HEK293 (cell line): ENCODE results near the gene GLT1D1.

Source experiments
- CTCF ChIA-PET: fragments of 350-600 bp; formaldehyde crosslinking; extraction: SDS; loops from one replicate; lab custom pipeline; 2021; ENCODE audit warnings: antibody characterized with exemption; lab: Yijun Ruan, JAX
- POLR2A ChIA-PET: fragments of 300-600 bp; formaldehyde crosslinking; extraction: SDS; loops from one replicate; lab custom pipeline; 2020; ENCODE audit warnings: antibody characterized with exemption, inconsistent platforms; lab: Yijun Ruan, JAX
- H3K27ac ChIP-seq: fragments of 200-500 bp; sonication (Bioruptor generic); 2 replicates; pipeline ENCODE4 v1.5.1; 2014; ENCODE audit warnings: low read depth, low read length, control low read depth, inconsistent platforms; ENCODE audit errors: extremely low read depth
- H3K36me3 ChIP-seq, 2 experiments: fragments of 200-500 bp in 1 of 2; sonication (Bioruptor generic) in 1 of 2; 1 replicate in 1 of 2; 2 replicates in 1 of 2; pipeline ENCODE4 v1.5.1; 2014 to 2017; ENCODE audit warnings: inconsistent platforms in 2 of 2, low read length in 2 of 2; ENCODE audit not compliant: control insufficient read depth in 2 of 2, insufficient read depth in 1 of 2
- H3K4me1 ChIP-seq: fragments of 200-500 bp; sonication (Bioruptor generic); 2 replicates; pipeline ENCODE4 v1.5.1; 2014; ENCODE audit warnings: mild to moderate bottlenecking, low read length, inconsistent platforms; ENCODE audit not compliant: control insufficient read depth, insufficient read depth
- H3K4me3 ChIP-seq: 2 replicates; pipeline ENCODE4 v1.5.1; 2011; ENCODE audit warnings: low read depth, mild to moderate bottlenecking, control low read depth, low read length, moderate library complexity
- H3K9me3 ChIP-seq: fragments of 200-500 bp; sonication (Bioruptor generic); 2 replicates; pipeline ENCODE4 v1.5.1; 2014; ENCODE audit warnings: low read depth, low read length, inconsistent platforms; ENCODE audit not compliant: control insufficient read depth, insufficient read depth
- FEZF1 ChIP-seq: fragments of 450-650 bp; formaldehyde crosslinking; IDR thresholded peaks from 2 replicates; pipeline ENCODE4 v1.5.1; 2016; ENCODE audit warnings: missing biosample characterization, missing genetic modification characterization
- GLIS1 ChIP-seq: fragments of 450-650 bp; formaldehyde crosslinking; IDR thresholded peaks from 2 replicates; pipeline ENCODE4 v1.5.1; 2016; ENCODE audit warnings: missing biosample characterization, missing genetic modification characterization
- HOXC10 ChIP-seq: sonication (generic); formaldehyde crosslinking; IDR thresholded peaks from 2 replicates; pipeline ENCODE4 v1.8.1; 2023; ENCODE audit warnings: mild to moderate bottlenecking, missing genetic modification reagents
- KLF16 ChIP-seq: fragments of 450-650 bp; formaldehyde crosslinking; IDR thresholded peaks from 2 replicates; pipeline ENCODE4 v1.5.1; 2017; ENCODE audit warnings: missing biosample characterization, missing genetic modification characterization
- KLF17 ChIP-seq: fragments of 450-650 bp; formaldehyde crosslinking; IDR thresholded peaks from 2 replicates; pipeline ENCODE4 v1.5.1; 2016; ENCODE audit warnings: missing biosample characterization, missing genetic modification characterization
- KLF9 ChIP-seq: fragments of 450-650 bp; formaldehyde crosslinking; IDR thresholded peaks from 2 replicates; pipeline ENCODE4 v1.5.1; 2016; ENCODE audit warnings: missing biosample characterization, missing genetic modification characterization, low read depth
- SP2 ChIP-seq: fragments of 450-650 bp; formaldehyde crosslinking; IDR thresholded peaks from 2 replicates; pipeline ENCODE4 v1.5.1; 2016; ENCODE audit warnings: missing biosample characterization, missing genetic modification characterization
- YY2 ChIP-seq: fragments of 450-650 bp; formaldehyde crosslinking; IDR thresholded peaks from 2 replicates; pipeline ENCODE4 v1.5.1; 2016; ENCODE audit warnings: missing biosample characterization, missing genetic modification characterization
- ZBTB21 ChIP-seq: fragments of 450-650 bp; formaldehyde crosslinking; IDR thresholded peaks from 2 replicates; pipeline ENCODE4 v1.5.1; 2017; ENCODE audit warnings: missing biosample characterization, missing genetic modification characterization
- ZBTB44 ChIP-seq: fragments of 450-650 bp; IDR thresholded peaks from 2 replicates; pipeline ENCODE4 v1.5.1; 2018; ENCODE audit warnings: missing biosample characterization, mild to moderate bottlenecking, missing genetic modification characterization
- ZFHX2 ChIP-seq: fragments of 450-650 bp; formaldehyde crosslinking; conservative IDR thresholded peaks from 2 replicates; pipeline ENCODE4 v1.5.1; 2016; ENCODE audit warnings: missing biosample characterization, missing genetic modification characterization
- ZNF175 ChIP-seq: fragments of 450-650 bp; formaldehyde crosslinking; IDR thresholded peaks from 2 replicates; pipeline ENCODE4 v1.5.1; 2016; ENCODE audit warnings: missing biosample characterization, missing genetic modification characterization
- ZNF223 ChIP-seq: fragments of 450-650 bp; formaldehyde crosslinking; IDR thresholded peaks from 2 replicates; pipeline ENCODE4 v1.5.1; 2016; ENCODE audit warnings: missing biosample characterization, missing genetic modification characterization
- ZNF404 ChIP-seq: fragments of 450-650 bp; formaldehyde crosslinking; IDR thresholded peaks from 2 replicates; pipeline ENCODE4 v1.5.1; 2017; ENCODE audit warnings: missing biosample characterization, missing genetic modification characterization
- ZNF488 ChIP-seq: fragments of 450-650 bp; formaldehyde crosslinking; IDR thresholded peaks from 2 replicates; pipeline ENCODE4 v1.5.1; 2016; ENCODE audit warnings: missing biosample characterization, missing genetic modification characterization
- ZNF510 ChIP-seq: fragments of 450-650 bp; formaldehyde crosslinking; IDR thresholded peaks from 2 replicates; pipeline ENCODE4 v1.5.1; 2018; ENCODE audit warnings: mild to moderate bottlenecking, missing genetic modification characterization, missing biosample characterization; ENCODE audit not compliant: insufficient replicate concordance
- ZNF513 ChIP-seq: fragments of 450-650 bp; IDR thresholded peaks from 2 replicates; pipeline ENCODE4 v1.5.1; 2018; ENCODE audit warnings: missing biosample characterization, missing genetic modification characterization
- ZNF626 ChIP-seq: fragments of 450-650 bp; sonication (Bioruptor Pico); formaldehyde crosslinking; IDR thresholded peaks from 2 replicates; pipeline ENCODE4 v1.5.1; 2018; ENCODE audit warnings: missing biosample characterization, missing genetic modification characterization, inconsistent platforms
- ZNF677 ChIP-seq: fragments of 450-650 bp; IDR thresholded peaks from 2 replicates; pipeline ENCODE4 v1.5.0; 2018; ENCODE audit warnings: missing biosample characterization, mild to moderate bottlenecking, missing genetic modification characterization, moderate library complexity
- ZNF704 ChIP-seq: fragments of 450-650 bp; formaldehyde crosslinking; IDR thresholded peaks from 2 replicates; pipeline ENCODE4 v1.5.1; 2016; ENCODE audit warnings: missing biosample characterization, missing genetic modification characterization
- ZNF785 ChIP-seq: fragments of 450-650 bp; formaldehyde crosslinking; IDR thresholded peaks from 2 replicates; pipeline ENCODE4 v1.5.1; 2016; ENCODE audit warnings: missing biosample characterization, missing genetic modification characterization

GLT1D1 gene

GRCh38 chr12:128864516-128865186 lies 11.4 kb downstream of the GLT1D1 start:
- ChIA-PET POLR2A (no interaction called here), CTCF (interaction anchor here (0.9 kb wide), 1 partner anchor 55 kb away, joined by 3 read pairs; no protein-coding TSS in a partner anchor)
- 0 out of 2 replicates have a peak, but pooled peaks have one; percentile 23 for TF ChIP-seq ZFHX2 (tag by site-specific recombination)
- no peak for TF ChIP-seq ZNF785 (tag by site-specific recombination)
- Histone ChIP-seq H3K4me1 (no peaks in the 10 kb centered on the region), H3K9me3 (no peaks in the 10 kb centered on the region), H3K36me3 (no peaks in the 10 kb centered on the region), H3K4me3 (no peak overlapping the region), H3K27ac (no peak overlapping the region)

GRCh38 chr12:128867466-128867865 lies 14.2 kb downstream of the GLT1D1 start:
- POLR2A ChIA-PET: no interaction called here

More at GRCh38 chr12:128867466-128867865, 14.2 kb downstream of the GLT1D1 start:
- Histone ChIP-seq H3K36me3 (no peaks in the 10 kb centered on the region), H3K4me1 (no peaks in the 10 kb centered on the region), H3K27ac (no peak overlapping the region), H3K9me3 (no peaks in the 10 kb centered on the region), H3K4me3 (no peak overlapping the region)
- TF ChIP-seq ZBTB44: no peak
- TF ChIP-seq ZNF704: no peak
- no peak for TF ChIP-seq ZNF404
- no peak for TF ChIP-seq KLF17
- TF ChIP-seq ZNF626 (tag by site-specific recombination): no peak
- no peak for TF ChIP-seq KLF9 (tag by site-specific recombination)
- TF ChIP-seq GLIS1 (tag by site-specific recombination): no peak
- no peak for TF ChIP-seq ZNF175 (tag by site-specific recombination)
- TF ChIP-seq ZNF677 (tag by site-specific recombination): no peak
- TF ChIP-seq ZNF488 (tag by site-specific recombination): no peak
- TF ChIP-seq ZNF513 (tag by site-specific recombination): no peak
- no peak for TF ChIP-seq ZBTB21
- TF ChIP-seq FEZF1 (tag by site-specific recombination): no peak
- TF ChIP-seq KLF16 (tag by site-specific recombination): no peak
- TF ChIP-seq SP2 (tag by site-specific recombination): no peak
- no peak for TF ChIP-seq ZNF510 (tag by site-specific recombination)
- no peak for TF ChIP-seq HOXC10 (CRISPR knock-in tag)
- TF ChIP-seq YY2 (tag by site-specific recombination): no peak
- TF ChIP-seq ZNF223 (tag by site-specific recombination): no peak
- CTCF ChIA-PET: no interaction called here
